ENCODE data around the gene HMGN4.
"Not testable (repeated sequence)": the region's sequence is repeated elsewhere in the genome, so short reads cannot be mapped to it uniquely, and the experiment has no call there.

The HMGN4 gene

DNA sequence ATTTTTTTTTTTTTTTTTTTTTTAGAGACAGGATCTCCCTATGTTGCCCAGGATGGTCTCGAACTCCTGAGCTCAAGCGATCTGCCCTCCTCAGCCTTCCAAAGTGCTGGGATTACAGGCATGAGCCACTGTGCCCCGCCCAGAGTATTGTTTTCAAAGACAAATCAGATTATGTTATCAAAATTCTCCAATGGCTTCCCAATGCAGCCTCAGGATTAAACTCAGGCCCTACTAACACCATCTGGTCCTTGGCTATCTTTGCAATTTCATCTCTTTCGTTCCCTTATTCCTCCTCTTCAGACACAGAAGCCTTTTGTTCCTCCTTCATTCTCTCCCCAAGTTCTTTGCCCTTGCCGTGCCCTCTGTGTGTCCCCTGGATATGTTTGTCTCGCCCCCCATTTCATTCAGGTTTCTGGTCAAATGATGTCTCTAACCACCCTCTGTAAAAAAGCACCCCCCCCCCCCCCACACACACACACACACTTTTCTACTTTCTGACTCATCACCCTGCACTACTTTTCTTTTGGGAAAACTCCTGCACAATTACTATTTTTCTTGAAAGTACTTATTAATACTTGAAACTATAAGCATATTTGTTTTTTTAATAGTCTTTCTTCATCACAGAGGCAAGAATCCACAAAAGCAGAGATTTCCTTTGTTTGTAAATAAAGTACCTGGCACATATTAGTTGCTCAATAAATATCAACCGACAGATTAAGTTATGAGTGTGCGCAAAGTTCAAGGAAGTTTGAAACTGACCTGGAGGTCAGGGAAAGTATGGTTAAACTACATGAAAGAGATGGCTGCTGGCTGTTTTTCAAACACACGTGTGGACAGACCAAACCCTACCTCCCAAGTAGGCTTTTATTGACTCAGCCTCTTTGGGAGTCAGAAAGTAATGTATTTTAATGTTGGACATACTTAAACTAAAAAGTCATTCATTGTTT lies 21.4 kb upstream of the HMGN4 start:
- DNase-seq (ENCODE audit: extremely low read depth, low read depth) = no peak
- TF ChIP-seq, protein P1, sequence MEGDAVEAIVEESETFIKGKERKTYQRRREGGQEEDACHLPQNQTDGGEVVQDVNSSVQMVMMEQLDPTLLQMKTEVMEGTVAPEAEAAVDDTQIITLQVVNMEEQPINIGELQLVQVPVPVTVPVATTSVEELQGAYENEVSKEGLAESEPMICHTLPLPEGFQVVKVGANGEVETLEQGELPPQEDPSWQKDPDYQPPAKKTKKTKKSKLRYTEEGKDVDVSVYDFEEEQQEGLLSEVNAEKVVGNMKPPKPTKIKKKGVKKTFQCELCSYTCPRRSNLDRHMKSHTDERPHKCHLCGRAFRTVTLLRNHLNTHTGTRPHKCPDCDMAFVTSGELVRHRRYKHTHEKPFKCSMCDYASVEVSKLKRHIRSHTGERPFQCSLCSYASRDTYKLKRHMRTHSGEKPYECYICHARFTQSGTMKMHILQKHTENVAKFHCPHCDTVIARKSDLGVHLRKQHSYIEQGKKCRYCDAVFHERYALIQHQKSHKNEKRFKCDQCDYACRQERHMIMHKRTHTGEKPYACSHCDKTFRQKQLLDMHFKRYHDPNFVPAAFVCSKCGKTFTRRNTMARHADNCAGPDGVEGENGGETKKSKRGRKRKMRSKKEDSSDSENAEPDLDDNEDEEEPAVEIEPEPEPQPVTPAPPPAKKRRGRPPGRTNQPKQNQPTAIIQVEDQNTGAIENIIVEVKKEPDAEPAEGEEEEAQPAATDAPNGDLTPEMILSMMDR (IDR thresholded peaks at IDR 0.05; ENCODE audit: low read depth, low read length) = no peak

DNA sequence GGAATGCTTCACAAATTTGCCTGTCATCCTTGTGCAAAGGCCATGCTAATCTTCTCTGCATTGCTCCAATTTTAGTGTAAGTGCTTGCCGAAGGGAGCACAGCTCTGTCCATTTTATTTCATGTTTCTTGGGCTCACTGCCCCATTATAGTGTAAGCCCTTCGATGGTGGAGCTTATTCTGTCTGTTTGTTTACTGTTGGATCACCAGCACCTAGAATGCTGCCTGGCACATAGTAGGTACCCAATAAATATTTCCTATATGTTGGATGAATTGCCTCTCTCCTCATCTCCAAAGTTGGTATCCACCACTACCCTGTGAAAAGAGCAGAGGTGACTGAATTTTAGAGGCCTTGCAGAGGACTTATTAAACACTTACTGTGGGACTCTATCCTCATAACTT lies 18.8 kb upstream of the HMGN4 start:
- TF ChIP-seq, protein P1 (IDR thresholded peaks at IDR 0.05; ENCODE audit: low read depth, low read length) = no peak
- DNase-seq (ENCODE audit: extremely low read depth, low read depth) = no peak

DNA sequence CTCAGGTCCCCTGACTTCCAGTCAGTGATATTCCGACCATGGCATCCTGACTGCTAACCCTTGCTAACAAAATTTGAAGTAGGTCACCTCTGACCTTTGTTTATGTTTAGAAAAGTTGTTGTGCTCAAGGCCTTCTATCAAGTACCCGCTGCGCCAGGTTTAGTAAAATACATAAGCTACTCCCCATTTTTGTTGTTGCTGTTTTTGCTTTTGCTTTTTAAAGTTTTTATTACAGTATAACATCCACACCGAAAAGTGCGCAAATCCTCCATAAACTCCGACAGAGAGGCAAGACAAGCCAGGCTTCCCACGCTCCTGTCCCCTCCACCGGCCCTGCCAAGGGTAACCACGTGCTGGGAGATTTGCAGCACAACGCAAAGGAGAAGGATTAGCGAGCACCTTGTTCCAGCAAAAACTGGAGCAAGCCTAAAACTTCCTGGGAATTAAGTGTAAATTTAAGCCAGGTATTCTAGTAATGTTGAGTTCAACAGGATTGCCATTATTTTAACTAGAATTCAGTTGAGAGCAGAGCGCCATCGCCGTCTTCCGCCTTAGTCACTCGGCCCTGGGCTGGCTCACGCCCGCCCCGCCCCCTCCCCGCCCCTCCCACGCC lies 17.8 kb upstream of the HMGN4 start:
- no peak for DNase-seq (ENCODE audit: extremely low read depth, low read depth)
- TF ChIP-seq, protein P1 (IDR thresholded peaks at IDR 0.05; ENCODE audit: low read depth, low read length) = no peak

DNA sequence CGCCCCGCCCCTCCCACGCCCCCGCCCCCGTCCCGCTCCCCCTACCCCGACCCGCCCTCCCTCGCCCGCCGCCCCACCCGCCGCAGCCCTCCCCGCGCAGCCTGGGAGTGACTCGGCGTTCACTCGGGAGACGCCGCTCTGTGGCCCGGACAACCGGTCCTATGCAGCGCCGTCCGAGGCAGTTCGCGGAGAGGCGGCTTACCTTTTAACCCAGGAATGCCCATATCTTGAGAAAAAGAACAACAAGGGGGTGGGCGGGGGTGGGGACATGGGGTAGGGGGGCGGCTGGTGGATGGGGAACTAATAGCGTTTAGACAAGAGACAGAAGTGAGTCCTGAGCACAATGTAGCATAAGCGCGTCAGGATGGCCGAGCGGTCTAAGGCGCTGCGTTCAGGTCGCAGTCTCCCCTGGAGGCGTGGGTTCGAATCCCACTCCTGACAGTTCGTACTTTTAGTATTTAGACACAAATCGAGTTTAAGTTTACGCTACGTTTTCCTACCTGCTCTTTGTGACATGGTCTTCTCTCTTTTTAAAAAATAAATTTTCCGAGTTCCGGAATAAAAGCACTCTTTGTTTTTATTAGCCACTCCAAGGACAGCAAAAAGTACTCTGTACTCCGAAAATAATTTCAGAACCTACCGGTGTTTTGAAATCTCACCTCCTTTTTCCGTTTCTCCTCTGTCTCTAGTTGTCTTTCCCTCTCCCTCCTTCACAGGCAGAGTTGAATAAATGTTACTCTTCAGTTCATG lies 17.1 kb upstream of the HMGN4 start:
- DNase-seq (ENCODE audit: extremely low read depth, low read depth) = peak; percentile 70
- TF ChIP-seq, protein P1 (IDR thresholded peaks at IDR 0.05; ENCODE audit: low read depth, low read length) = no peak

DNA sequence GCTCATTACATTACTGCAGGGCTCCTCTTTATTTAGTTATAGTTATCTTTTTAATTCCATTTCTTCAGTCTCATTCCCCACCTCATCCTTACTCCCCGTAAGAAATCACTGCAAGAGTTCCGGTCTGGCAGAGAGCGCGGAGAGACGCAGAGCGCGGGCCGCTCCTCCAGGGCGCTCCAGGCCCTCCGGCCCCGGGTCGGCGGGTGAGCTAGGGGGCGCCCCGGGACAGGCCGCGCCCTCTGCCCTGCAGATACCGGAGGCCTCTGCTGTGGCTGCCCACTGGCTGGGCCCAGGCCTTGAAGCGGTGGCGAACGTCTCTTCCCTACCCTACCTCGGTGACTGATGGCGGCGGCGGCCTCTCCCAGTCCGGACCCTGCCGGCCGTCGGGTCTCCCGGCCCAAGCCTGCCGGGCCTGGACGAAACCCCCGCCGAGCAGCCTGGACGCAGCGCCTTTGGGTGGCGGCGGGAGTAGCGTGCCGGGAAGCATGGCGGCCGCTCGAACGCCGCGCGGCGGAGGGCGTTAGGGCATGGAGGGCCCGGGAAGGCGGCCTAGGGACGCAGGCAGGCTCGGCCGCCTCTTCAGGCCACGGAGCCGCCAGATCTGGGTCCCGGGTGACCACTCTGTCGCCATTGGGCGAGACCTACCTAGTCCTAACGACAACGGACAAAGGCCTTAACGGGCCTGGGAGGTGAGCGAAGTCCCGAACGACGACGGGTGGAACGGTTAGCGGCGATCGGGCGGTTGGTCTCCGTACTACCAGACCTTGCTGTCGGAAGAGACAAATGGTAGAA lies 16.4 kb upstream of the HMGN4 start:
- DNase-seq (ENCODE audit: extremely low read depth, low read depth) = peak; percentile 61

DNA sequence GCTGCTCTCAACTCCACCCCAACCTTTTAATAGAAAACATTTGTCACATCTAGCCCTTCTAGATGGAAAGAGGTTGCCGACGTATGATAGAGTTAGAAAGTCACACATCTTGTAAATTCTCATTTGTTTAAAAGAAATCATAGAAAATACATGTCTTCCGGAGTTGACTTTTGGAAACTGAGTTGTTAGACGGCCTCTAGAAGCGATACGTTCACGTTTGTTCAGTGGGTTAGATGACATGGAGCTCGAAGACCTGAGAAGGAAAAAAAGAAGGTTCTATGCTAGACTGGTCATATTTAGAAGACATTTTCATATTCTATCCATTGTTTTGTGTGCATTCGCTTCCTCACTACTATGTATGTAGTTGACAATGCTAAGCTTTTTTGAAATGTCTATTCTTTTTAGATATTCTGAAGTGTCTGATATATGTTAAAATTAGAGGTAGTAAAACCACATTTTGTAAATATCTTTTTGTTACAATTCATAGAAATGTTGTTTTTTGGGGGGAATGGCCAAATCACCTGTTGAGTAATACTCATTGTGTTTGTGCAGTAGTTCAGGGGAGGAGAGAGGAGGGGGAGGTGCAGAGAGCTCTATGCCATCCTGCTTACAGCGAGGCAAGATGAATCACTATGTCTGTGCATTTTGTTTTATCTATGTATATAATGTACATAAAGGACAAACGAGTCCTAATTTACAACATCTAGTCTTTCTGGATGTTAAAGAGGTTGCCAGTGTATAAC lies 15.5 kb upstream of the HMGN4 start:
- DNase-seq (ENCODE audit: extremely low read depth, low read depth) = not testable (repeated sequence)

More for the DNA sequence above, 16.4 kb upstream of the HMGN4 start:
- TF ChIP-seq, protein P1 (IDR thresholded peaks at IDR 0.05; ENCODE audit: low read depth, low read length) = peak; percentile 22

DNA sequence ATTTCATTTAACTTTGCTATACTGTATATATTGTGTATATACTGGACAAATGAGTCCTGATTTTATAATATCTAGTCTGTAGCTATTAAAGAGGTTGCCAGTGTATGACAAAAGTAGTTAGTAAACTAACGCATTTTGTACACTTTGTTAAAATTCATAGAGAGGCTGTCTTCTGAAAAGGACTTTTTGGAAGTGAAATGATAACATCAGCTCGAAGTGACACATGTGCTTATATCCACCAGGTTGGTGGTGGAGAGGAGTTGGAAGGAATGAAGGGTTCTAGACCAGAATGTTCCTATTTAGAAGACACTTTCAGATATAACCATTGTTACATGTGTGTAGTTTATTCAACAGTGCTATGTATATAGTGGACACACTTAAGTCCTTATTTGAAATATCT lies 13.9 kb upstream of the HMGN4 start:
- DNase-seq (ENCODE audit: extremely low read depth, low read depth) = not testable (repeated sequence)

Data from AG09319 (cell line).